ENCODE results near the gene PRKCE. TPM values are rescaled to one million over a fixed set of nuclear protein-coding genes. Genes with fewer than 3 reads are reported as not detected.

PRKCE gene
- polyA plus RNA-seq, 3 donors: 1.3 to 7.7 (median 2.3) TPM

DNA sequence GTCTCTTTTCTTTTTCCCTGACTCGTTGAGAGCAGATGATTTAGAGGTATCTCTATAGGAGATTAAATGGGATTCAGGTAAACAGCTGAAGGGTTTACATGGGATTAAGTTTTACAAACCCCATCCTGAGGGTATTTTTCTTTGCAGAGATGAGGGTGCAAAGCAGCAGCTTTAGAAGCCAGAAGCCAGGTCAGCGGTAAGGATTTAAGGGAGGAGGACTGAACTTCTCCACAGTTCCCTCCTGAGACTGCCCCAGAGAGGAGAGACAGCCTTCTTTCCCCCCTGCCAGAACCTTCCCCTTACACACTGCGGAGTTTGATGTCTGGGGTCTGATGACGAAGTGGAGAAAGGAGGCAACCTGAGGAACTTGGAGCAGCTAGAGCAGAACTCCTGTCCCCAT lies 220.1 kb downstream of the PRKCE start:
- intact Hi-C loops (cut with micrococcal nuclease): no loop called here
- Histone ChIP-seq H3K4me3 (replicated peaks in 1 of 3; ENCODE audit: low read depth in 2 of 3, low read length in 3 of 3) (no peak overlapping the region), H2AFZ (ENCODE audit: insufficient read depth, low read depth, low read length, poor library complexity, severe bottlenecking) (no peak overlapping the region), H3K9ac (ENCODE audit: insufficient read depth, low read length, poor library complexity, severe bottlenecking) (no peak overlapping the region), H3K4me1 (ENCODE audit: control insufficient read depth in 1 of 2, insufficient read depth in 2 of 2, low read length in 2 of 2) (no peaks in the 10 kb centered on the region), H3K27ac (ENCODE audit: low read depth in 1 of 2, low read length in 2 of 2) (no peak overlapping the region), H4K20me1 (ENCODE audit: insufficient read depth, low read length) (no peaks in the 10 kb centered on the region), H3K9me3 (replicated peaks in 1 of 2; ENCODE audit: control insufficient read depth in 1 of 2, insufficient read depth in 1 of 2, low read length in 2 of 2) (peaks cover 5 to 9% of the 10 kb centered on the region in 2 donors), H3K36me3 (replicated peaks in 1 of 2; ENCODE audit: control insufficient read depth in 1 of 2, insufficient read depth in 2 of 2, low read length in 2 of 2) (peaks cover 0 to 5% of the 10 kb centered on the region in 2 donors), H3K79me2 (ENCODE audit: insufficient read depth, low read length) (no peaks in the 10 kb centered on the region), H3K27me3 (ENCODE audit: control insufficient read depth in 2 of 2, insufficient read depth in 2 of 2, low read length in 2 of 2) (no peaks in the 10 kb centered on the region), H3K4me2 (replicated peaks; ENCODE audit: extremely low read depth, low read length, poor library complexity, severe bottlenecking) (no peak overlapping the region)
- Mint-ChIP-seq H3K4me3 (no peak overlapping the region), H3K4me1 (peaks cover 6% of the 10 kb centered on the region), H3K36me3 (peaks cover 8 to 13% of the 10 kb centered on the region in 2 donors), H3K9me3 (peaks cover 6 to 14% (median 11%) of the 10 kb centered on the region in 7 donors), H3K27ac (peak overlapping the region in 1 of 7 donors; percentile 58), H3K27me3 (ENCODE audit: low read depth in 3 of 3) (peaks cover 1 to 3% (median 1%) of the 10 kb centered on the region in 3 donors)
- DNase-seq: no peak
- no CpG with 5 or more reads among the region's 4 CpGs for WGBS (ENCODE audit: insufficient coverage)
- TF ChIP-seq CTCF (IDR thresholded peaks at IDR 0.05): no peak

- Histone ChIP-seq H3K79me2 (ENCODE audit: insufficient read depth, low read length) (no peaks in the 10 kb centered on the region), H3K27ac (ENCODE audit: low read depth in 1 of 2, low read length in 2 of 2) (no peak overlapping the region), H3K9me3 (replicated peaks in 1 of 2; ENCODE audit: control insufficient read depth in 1 of 2, insufficient read depth in 1 of 2, low read length in 2 of 2) (peaks cover 6 to 16% of the 10 kb centered on the region in 2 donors), H3K4me1 (ENCODE audit: control insufficient read depth in 1 of 2, insufficient read depth in 2 of 2, low read length in 2 of 2) (no peaks in the 10 kb centered on the region), H4K20me1 (ENCODE audit: insufficient read depth, low read length) (no peaks in the 10 kb centered on the region), H3K4me2 (replicated peaks; ENCODE audit: extremely low read depth, low read length, poor library complexity, severe bottlenecking) (no peak overlapping the region), H3K36me3 (replicated peaks in 1 of 2; ENCODE audit: control insufficient read depth in 1 of 2, insufficient read depth in 2 of 2, low read length in 2 of 2) (peaks cover 0 to 7% of the 10 kb centered on the region in 2 donors), H2AFZ (ENCODE audit: insufficient read depth, low read depth, low read length, poor library complexity, severe bottlenecking) (no peak overlapping the region), H3K9ac (ENCODE audit: insufficient read depth, low read length, poor library complexity, severe bottlenecking) (no peak overlapping the region), H3K27me3 (ENCODE audit: control insufficient read depth in 2 of 2, insufficient read depth in 2 of 2, low read length in 2 of 2) (no peaks in the 10 kb centered on the region), H3K4me3 (replicated peaks in 1 of 3; ENCODE audit: low read depth in 2 of 3, low read length in 3 of 3) (no peak overlapping the region)
- no peak overlapping the region for H3K4me3 Mint-ChIP-seq
- H3K9me3 Mint-ChIP-seq: peaks cover 9 to 18% (median 16%) of the 10 kb centered on the region in 7 donors
- no peak for TF ChIP-seq CTCF (IDR thresholded peaks at IDR 0.05)
- H3K27me3 Mint-ChIP-seq (ENCODE audit: low read depth in 3 of 3): peaks cover 1 to 3% (median 1%) of the 10 kb centered on the region in 3 donors
- H3K36me3 Mint-ChIP-seq: peaks cover 9 to 16% of the 10 kb centered on the region in 2 donors
- H3K4me1 Mint-ChIP-seq: peaks cover 6% of the 10 kb centered on the region
- 78% methylated on average over 5 of the region's 5 CpGs for WGBS (ENCODE audit: insufficient coverage)
- no peak overlapping the region for H3K27ac Mint-ChIP-seq
- intact Hi-C loops (cut with micrococcal nuclease): no loop called here
- no peak for DNase-seq
Measured at GRCh38 chr2:45872211-45872610, 220.7 kb downstream of the PRKCE start.
